WTC11 (cell line): Measurements from ENCODE around the gene KLK15. TPM values are rescaled to one million over a fixed set of nuclear protein-coding genes. Genes with fewer than 3 reads are reported as not detected.

Experiments
- ATAC-seq: fragments of 200-7000 bp; cut with Tn5 transposase; 2 replicates; pipeline ENCODE4 v1.10.0; 2021; ENCODE audit warnings: mild to moderate bottlenecking, moderate library complexity
- CTCF ChIA-PET: fragments of 300-600 bp; sonication (Branson Sonifier 250); formaldehyde crosslinking; loops from one replicate; lab custom pipeline; 2021; ENCODE audit warnings: antibody characterized with exemption; lab: Charles Lee
- POLR2A ChIA-PET: fragments of 350-600 bp; sonication (Branson Sonifier 250); formaldehyde crosslinking; loops from one replicate; lab custom pipeline; 2021; ENCODE audit warnings: antibody characterized with exemption; lab: Charles Lee
- DNase-seq: peaks from one replicate; pipeline ENCODE4 v3.0.0; 2021; ENCODE audit warnings: low spot score
- H3K27ac Mint-ChIP-seq: 2 replicates; pipeline ENCODE4 v1.8.0; 2021; ENCODE audit warnings: mixed read lengths
- H3K27me3 Mint-ChIP-seq: 2 replicates; pipeline ENCODE4 v1.8.0; 2021; ENCODE audit warnings: low read depth, mild to moderate bottlenecking, moderate library complexity, mixed read lengths
- H3K36me3 Mint-ChIP-seq: 2 replicates; pipeline ENCODE4 v1.8.0; 2021; ENCODE audit warnings: mixed read lengths
- H3K4me1 Mint-ChIP-seq: 2 replicates; pipeline ENCODE4 v1.8.0; 2022; ENCODE audit warnings: mixed read lengths
- H3K4me3 Mint-ChIP-seq: 2 replicates; pipeline ENCODE4 v1.8.0; 2021; ENCODE audit warnings: mild to moderate bottlenecking, moderate library complexity, mixed read lengths
- H3K9me3 Mint-ChIP-seq: 2 replicates; pipeline ENCODE4 v1.8.0; 2021; ENCODE audit warnings: mixed read lengths
- IRF2 ChIP-seq: sonication (generic); formaldehyde crosslinking; IDR thresholded peaks from 2 replicates; pipeline ENCODE4 v1.8.0; 2022; ENCODE audit warnings: low read depth, missing genetic modification reagents, borderline replicate concordance
- MXD4 ChIP-seq: fragments of 250-450 bp; sonication (Bioruptor Pico); IDR thresholded peaks from 2 replicates; pipeline ENCODE4 v1.8.0; 2021; ENCODE audit warnings: mild to moderate bottlenecking, moderate library complexity, borderline replicate concordance
- NR2C2 ChIP-seq: sonication (generic); formaldehyde crosslinking; IDR thresholded peaks from 2 replicates; pipeline ENCODE4 v1.8.0; 2022; ENCODE audit warnings: mild to moderate bottlenecking, missing genetic modification reagents
- RELA ChIP-seq: sonication (generic); formaldehyde crosslinking; IDR thresholded peaks from 2 replicates; pipeline ENCODE4 v1.8.1; 2022; ENCODE audit warnings: missing genetic modification reagents, mild to moderate bottlenecking, borderline replicate concordance
- SMAD4 ChIP-seq: sonication (generic); formaldehyde crosslinking; IDR thresholded peaks from 2 replicates; pipeline ENCODE4 v1.8.0; 2022; ENCODE audit warnings: mild to moderate bottlenecking, missing genetic modification reagents
- TEAD1 ChIP-seq: sonication (generic); formaldehyde crosslinking; IDR thresholded peaks from 2 replicates; pipeline ENCODE4 v1.8.0; 2022; ENCODE audit warnings: mild to moderate bottlenecking, missing genetic modification reagents
- ZBTB21 ChIP-seq: sonication (generic); formaldehyde crosslinking; IDR thresholded peaks from 2 replicates; pipeline ENCODE4 v1.8.1; 2023; ENCODE audit warnings: mild to moderate bottlenecking, missing genetic modification reagents, borderline replicate concordance
- ZNF138 ChIP-seq: sonication (generic); formaldehyde crosslinking; conservative IDR thresholded peaks from 2 replicates; pipeline ENCODE4 v1.8.1; 2022; ENCODE audit warnings: mild to moderate bottlenecking, moderate library complexity, missing genetic modification reagents
- ZNF396 ChIP-seq: fragments of 250-450 bp; sonication (Bioruptor Pico); IDR thresholded peaks from 2 replicates; pipeline ENCODE4 v1.8.0; 2021; ENCODE audit warnings: mild to moderate bottlenecking, moderate library complexity, borderline replicate concordance
- ZNF416 ChIP-seq: fragments of 250-450 bp; sonication (Bioruptor Pico); IDR thresholded peaks from 2 replicates; pipeline ENCODE4 v1.9.0; 2021; ENCODE audit warnings: mild to moderate bottlenecking, inconsistent platforms
- ZNF671 ChIP-seq: fragments of 250-450 bp; sonication (Bioruptor Pico); IDR thresholded peaks from 2 replicates; pipeline ENCODE4 v1.8.0; 2021; ENCODE audit warnings: mild to moderate bottlenecking
- total RNA-seq: library from RNA; stranded (reverse); gene quantifications from 3 replicates; pipeline ENCODE4 v1.2.3, GENCODE V29; 2021
- TF ChIP-seq, protein P1 (sequence below): sonication (generic); formaldehyde crosslinking; IDR thresholded peaks from 2 replicates; pipeline ENCODE4 v1.8.0; 2022; ENCODE audit warnings: mild to moderate bottlenecking, missing genetic modification reagents
- TF ChIP-seq, protein P2 (sequence below): sonication (generic); formaldehyde crosslinking; IDR thresholded peaks from 2 replicates; pipeline ENCODE4 v1.8.1; 2022; ENCODE audit warnings: missing genetic modification reagents, borderline replicate concordance
- TF ChIP-seq, protein P3 (sequence below): sonication (generic); formaldehyde crosslinking; IDR thresholded peaks from 2 replicates; pipeline ENCODE4 v1.8.0; 2022; ENCODE audit warnings: mild to moderate bottlenecking, missing genetic modification reagents
- TF ChIP-seq, protein P4 (sequence below): sonication (generic); formaldehyde crosslinking; IDR thresholded peaks from 2 replicates; pipeline ENCODE4 v1.8.1; 2023; ENCODE audit warnings: mild to moderate bottlenecking, missing genetic modification reagents
- TF ChIP-seq, protein P5 (sequence below): sonication (generic); formaldehyde crosslinking; IDR thresholded peaks from 2 replicates; pipeline ENCODE4 v1.8.0; 2022; ENCODE audit warnings: mild to moderate bottlenecking, missing genetic modification reagents
- TF ChIP-seq, protein P6 (sequence below): sonication (generic); formaldehyde crosslinking; IDR thresholded peaks from 2 replicates; pipeline ENCODE4 v1.8.0; 2023; ENCODE audit warnings: mild to moderate bottlenecking, missing genetic modification reagents
- TF ChIP-seq, protein P7 (sequence below): fragments of 250-450 bp; sonication (Bioruptor Pico); IDR thresholded peaks from 2 replicates; pipeline ENCODE4 v1.8.0; 2021; ENCODE audit warnings: mild to moderate bottlenecking
- TF ChIP-seq, protein P8 (sequence below): fragments of 200-600 bp; IDR thresholded peaks from 2 replicates; pipeline ENCODE4 v1.8.0; 2022; ENCODE audit warnings: antibody characterized with exemption
- TF ChIP-seq, protein P9 (sequence below): sonication (generic); formaldehyde crosslinking; IDR thresholded peaks from 2 replicates; pipeline ENCODE4 v1.8.1; 2023; ENCODE audit warnings: mild to moderate bottlenecking, missing genetic modification reagents, moderate library complexity

KLK15 gene
- total RNA-seq, 1 experiment from 2014 or later: not detected

DNA sequence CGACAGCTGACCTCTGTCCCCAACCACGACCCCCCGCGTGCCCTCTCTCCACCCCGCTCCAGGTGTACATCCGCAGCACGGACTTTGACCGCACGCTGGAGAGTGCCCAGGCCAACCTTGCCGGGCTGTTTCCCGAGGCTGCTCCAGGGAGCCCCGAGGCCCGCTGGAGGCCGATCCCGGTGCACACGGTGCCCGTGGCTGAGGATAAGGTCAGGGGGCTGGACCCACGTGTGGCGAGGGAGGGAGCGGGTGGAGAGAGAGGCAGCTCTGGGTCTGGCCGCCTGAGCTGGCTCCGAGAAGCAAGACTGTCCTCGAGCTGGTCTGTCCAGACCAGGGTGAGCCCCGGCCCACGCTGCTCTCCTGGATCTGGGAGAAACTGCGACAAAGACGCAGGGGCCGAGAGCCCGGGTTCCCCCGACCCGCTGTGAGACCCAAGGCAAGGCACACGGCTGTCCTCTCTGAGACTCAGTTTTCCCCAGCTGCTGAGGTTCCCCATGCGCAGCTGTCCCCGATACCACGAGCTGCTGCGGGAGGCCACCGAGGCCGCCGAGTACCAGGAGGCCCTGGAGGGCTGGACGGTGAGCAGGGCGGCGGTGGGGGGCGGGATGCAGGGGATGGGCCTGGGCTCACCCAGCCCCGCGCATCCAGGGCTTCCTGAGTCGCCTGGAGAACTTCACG, 41.6 kb downstream of the KLK15 start:
- CTCF ChIA-PET: interaction anchor here (0.8 to 1.6 kb wide), 8 partner anchors 10 to 254 kb away, joined by 3 to 5 read pairs (median 4); no protein-coding TSS in a partner anchor
- no peak for ATAC-seq
- H3K9me3 Mint-ChIP-seq: no peaks in the 10 kb centered on the region

DNA sequence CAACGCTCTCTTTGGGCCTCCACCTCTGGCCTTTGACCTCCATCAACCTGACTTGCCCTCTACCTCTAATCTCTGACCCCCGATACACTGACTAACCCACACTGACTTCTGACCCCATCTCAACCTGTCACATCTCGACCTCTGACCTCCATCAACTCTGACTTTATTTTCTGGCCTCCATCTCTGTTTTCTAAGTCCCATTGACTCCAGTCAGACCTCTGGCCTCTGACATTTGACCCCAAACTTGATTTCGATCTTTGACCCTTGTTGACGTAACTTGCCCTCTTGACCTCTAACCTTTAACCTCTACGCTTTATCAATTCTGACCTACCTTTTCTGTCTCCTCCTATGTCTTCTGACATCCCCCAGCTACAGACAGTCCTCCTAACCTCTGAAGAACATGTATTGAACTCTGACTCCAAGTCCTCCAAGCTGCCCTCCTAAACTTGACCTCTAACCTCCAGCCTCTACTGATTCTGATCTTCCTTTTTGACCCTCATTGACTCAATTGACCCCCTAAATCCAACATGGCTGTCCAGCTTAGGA, 42.4 kb downstream of the KLK15 start:
- Mint-ChIP-seq H3K27me3 (peaks cover 31% of the 10 kb centered on the region), H3K27ac (no peak overlapping the region), H3K4me3 (no peak overlapping the region), H3K4me1 (peaks cover 12% of the 10 kb centered on the region), H3K9me3 (no peaks in the 10 kb centered on the region), H3K36me3 (no peaks in the 10 kb centered on the region)
- no peak for ATAC-seq
- ChIA-PET POLR2A (no interaction called here), CTCF (interaction anchor here (1.4 to 3.2 kb wide), 4 partner anchors 12 to 131 kb away, joined by 3 to 8 read pairs (median 6); no protein-coding TSS in a partner anchor)
- no peak for DNase-seq
- TF ChIP-seq ZNF416 (CRISPR knock-in tag) (no peak), ZBTB21 (CRISPR knock-in tag) (no peak), MXD4 (CRISPR knock-in tag) (no peak), ZNF138 (CRISPR knock-in tag) (no peak), NR2C2 (CRISPR knock-in tag) (no peak), TEAD1 (no peak), SMAD4 (CRISPR knock-in tag) (no peak), ZNF396 (no peak)
- TF ChIP-seq, protein P1, sequence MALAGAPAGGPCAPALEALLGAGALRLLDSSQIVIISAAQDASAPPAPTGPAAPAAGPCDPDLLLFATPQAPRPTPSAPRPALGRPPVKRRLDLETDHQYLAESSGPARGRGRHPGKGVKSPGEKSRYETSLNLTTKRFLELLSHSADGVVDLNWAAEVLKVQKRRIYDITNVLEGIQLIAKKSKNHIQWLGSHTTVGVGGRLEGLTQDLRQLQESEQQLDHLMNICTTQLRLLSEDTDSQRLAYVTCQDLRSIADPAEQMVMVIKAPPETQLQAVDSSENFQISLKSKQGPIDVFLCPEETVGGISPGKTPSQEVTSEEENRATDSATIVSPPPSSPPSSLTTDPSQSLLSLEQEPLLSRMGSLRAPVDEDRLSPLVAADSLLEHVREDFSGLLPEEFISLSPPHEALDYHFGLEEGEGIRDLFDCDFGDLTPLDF (CRISPR knock-in tag): no peak
- TF ChIP-seq, protein P2, sequence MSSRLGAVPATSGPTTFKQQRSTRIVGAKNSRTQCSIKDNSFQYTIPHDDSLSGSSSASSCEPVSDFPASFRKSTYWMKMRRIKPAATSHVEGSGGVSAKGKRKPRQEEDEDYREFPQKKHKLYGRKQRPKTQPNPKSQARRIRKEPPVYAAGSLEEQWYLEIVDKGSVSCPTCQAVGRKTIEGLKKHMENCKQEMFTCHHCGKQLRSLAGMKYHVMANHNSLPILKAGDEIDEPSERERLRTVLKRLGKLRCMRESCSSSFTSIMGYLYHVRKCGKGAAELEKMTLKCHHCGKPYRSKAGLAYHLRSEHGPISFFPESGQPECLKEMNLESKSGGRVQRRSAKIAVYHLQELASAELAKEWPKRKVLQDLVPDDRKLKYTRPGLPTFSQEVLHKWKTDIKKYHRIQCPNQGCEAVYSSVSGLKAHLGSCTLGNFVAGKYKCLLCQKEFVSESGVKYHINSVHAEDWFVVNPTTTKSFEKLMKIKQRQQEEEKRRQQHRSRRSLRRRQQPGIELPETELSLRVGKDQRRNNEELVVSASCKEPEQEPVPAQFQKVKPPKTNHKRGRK (CRISPR knock-in tag): no peak
- TF ChIP-seq, protein P3, sequence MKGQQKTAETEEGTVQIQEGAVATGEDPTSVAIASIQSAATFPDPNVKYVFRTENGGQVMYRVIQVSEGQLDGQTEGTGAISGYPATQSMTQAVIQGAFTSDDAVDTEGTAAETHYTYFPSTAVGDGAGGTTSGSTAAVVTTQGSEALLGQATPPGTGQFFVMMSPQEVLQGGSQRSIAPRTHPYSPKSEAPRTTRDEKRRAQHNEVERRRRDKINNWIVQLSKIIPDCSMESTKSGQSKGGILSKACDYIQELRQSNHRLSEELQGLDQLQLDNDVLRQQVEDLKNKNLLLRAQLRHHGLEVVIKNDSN (CRISPR knock-in tag): no peak
- TF ChIP-seq, protein P4, sequence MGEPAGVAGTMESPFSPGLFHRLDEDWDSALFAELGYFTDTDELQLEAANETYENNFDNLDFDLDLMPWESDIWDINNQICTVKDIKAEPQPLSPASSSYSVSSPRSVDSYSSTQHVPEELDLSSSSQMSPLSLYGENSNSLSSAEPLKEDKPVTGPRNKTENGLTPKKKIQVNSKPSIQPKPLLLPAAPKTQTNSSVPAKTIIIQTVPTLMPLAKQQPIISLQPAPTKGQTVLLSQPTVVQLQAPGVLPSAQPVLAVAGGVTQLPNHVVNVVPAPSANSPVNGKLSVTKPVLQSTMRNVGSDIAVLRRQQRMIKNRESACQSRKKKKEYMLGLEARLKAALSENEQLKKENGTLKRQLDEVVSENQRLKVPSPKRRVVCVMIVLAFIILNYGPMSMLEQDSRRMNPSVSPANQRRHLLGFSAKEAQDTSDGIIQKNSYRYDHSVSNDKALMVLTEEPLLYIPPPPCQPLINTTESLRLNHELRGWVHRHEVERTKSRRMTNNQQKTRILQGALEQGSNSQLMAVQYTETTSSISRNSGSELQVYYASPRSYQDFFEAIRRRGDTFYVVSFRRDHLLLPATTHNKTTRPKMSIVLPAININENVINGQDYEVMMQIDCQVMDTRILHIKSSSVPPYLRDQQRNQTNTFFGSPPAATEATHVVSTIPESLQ: no peak
- TF ChIP-seq, protein P5, sequence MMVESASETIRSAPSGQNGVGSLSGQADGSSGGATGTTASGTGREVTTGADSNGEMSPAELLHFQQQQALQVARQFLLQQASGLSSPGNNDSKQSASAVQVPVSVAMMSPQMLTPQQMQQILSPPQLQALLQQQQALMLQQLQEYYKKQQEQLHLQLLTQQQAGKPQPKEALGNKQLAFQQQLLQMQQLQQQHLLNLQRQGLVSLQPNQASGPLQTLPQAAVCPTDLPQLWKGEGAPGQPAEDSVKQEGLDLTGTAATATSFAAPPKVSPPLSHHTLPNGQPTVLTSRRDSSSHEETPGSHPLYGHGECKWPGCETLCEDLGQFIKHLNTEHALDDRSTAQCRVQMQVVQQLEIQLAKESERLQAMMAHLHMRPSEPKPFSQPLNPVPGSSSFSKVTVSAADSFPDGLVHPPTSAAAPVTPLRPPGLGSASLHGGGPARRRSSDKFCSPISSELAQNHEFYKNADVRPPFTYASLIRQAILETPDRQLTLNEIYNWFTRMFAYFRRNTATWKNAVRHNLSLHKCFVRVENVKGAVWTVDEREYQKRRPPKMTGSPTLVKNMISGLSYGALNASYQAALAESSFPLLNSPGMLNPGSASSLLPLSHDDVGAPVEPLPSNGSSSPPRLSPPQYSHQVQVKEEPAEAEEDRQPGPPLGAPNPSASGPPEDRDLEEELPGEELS (CRISPR knock-in tag): no peak
- TF ChIP-seq, protein P6, sequence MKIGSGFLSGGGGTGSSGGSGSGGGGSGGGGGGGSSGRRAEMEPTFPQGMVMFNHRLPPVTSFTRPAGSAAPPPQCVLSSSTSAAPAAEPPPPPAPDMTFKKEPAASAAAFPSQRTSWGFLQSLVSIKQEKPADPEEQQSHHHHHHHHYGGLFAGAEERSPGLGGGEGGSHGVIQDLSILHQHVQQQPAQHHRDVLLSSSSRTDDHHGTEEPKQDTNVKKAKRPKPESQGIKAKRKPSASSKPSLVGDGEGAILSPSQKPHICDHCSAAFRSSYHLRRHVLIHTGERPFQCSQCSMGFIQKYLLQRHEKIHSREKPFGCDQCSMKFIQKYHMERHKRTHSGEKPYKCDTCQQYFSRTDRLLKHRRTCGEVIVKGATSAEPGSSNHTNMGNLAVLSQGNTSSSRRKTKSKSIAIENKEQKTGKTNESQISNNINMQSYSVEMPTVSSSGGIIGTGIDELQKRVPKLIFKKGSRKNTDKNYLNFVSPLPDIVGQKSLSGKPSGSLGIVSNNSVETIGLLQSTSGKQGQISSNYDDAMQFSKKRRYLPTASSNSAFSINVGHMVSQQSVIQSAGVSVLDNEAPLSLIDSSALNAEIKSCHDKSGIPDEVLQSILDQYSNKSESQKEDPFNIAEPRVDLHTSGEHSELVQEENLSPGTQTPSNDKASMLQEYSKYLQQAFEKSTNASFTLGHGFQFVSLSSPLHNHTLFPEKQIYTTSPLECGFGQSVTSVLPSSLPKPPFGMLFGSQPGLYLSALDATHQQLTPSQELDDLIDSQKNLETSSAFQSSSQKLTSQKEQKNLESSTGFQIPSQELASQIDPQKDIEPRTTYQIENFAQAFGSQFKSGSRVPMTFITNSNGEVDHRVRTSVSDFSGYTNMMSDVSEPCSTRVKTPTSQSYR: no peak
- TF ChIP-seq, protein P7, sequence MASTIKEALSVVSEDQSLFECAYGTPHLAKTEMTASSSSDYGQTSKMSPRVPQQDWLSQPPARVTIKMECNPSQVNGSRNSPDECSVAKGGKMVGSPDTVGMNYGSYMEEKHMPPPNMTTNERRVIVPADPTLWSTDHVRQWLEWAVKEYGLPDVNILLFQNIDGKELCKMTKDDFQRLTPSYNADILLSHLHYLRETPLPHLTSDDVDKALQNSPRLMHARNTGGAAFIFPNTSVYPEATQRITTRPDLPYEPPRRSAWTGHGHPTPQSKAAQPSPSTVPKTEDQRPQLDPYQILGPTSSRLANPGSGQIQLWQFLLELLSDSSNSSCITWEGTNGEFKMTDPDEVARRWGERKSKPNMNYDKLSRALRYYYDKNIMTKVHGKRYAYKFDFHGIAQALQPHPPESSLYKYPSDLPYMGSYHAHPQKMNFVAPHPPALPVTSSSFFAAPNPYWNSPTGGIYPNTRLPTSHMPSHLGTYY (CRISPR knock-in tag): no peak
- TF ChIP-seq, protein P8, sequence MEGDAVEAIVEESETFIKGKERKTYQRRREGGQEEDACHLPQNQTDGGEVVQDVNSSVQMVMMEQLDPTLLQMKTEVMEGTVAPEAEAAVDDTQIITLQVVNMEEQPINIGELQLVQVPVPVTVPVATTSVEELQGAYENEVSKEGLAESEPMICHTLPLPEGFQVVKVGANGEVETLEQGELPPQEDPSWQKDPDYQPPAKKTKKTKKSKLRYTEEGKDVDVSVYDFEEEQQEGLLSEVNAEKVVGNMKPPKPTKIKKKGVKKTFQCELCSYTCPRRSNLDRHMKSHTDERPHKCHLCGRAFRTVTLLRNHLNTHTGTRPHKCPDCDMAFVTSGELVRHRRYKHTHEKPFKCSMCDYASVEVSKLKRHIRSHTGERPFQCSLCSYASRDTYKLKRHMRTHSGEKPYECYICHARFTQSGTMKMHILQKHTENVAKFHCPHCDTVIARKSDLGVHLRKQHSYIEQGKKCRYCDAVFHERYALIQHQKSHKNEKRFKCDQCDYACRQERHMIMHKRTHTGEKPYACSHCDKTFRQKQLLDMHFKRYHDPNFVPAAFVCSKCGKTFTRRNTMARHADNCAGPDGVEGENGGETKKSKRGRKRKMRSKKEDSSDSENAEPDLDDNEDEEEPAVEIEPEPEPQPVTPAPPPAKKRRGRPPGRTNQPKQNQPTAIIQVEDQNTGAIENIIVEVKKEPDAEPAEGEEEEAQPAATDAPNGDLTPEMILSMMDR: no peak
- TF ChIP-seq, protein P9, sequence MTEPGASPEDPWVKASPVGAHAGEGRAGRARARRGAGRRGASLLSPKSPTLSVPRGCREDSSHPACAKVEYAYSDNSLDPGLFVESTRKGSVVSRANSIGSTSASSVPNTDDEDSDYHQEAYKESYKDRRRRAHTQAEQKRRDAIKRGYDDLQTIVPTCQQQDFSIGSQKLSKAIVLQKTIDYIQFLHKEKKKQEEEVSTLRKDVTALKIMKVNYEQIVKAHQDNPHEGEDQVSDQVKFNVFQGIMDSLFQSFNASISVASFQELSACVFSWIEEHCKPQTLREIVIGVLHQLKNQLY (CRISPR knock-in tag): no peak

More for the DNA sequence above, 41.6 kb downstream of the KLK15 start:
- TF ChIP-seq ZNF671 (CRISPR knock-in tag): peak; percentile 40; the same call in 1 of the 2 replicates
- TF ChIP-seq IRF2 (CRISPR knock-in tag): no peak
- no peak for TF ChIP-seq RELA (CRISPR knock-in tag)
- peaks cover 31% of the 10 kb centered on the region for H3K27me3 Mint-ChIP-seq
- H3K4me3 Mint-ChIP-seq: no peak overlapping the region
- H3K27ac Mint-ChIP-seq: no peak overlapping the region
- POLR2A ChIA-PET: interaction anchor here (0.8 to 1.6 kb wide), 2 partner anchors 67 to 75 kb away, joined by 3 read pairs; no protein-coding TSS in a partner anchor
- H3K4me1 Mint-ChIP-seq: peaks cover 12% of the 10 kb centered on the region
- no peaks in the 10 kb centered on the region for H3K36me3 Mint-ChIP-seq
- no peak for DNase-seq
